ENCODE results near the gene PTPRN2. TPM values are rescaled to one million over a fixed set of nuclear protein-coding genes. Genes with fewer than 3 reads are reported as not detected.

The PTPRN2 gene
- total and polyA plus RNA-seq, 7 donors, result 3.2 to 7.1 (median 5.5) TPM

GRCh38 chr7:157763279-157764000 is 824.2 kb downstream of the PTPRN2 start:
- H3K4me3 ChIP-seq, result no peak overlapping the region
- H3K27ac ChIP-seq, result no peak overlapping the region
- no peaks in the 10 kb centered on the region for H3K36me3 ChIP-seq
- H3K9me3 ChIP-seq, result peaks cover 0 to 3% (median 0%) of the 10 kb centered on the region in 4 donors
- H3K4me1 ChIP-seq, result no peaks in the 10 kb centered on the region
- intact Hi-C loops (cut with DNase I), result no loop called here
- WGBS, 2 donors, result 88 to 90% methylated on average over 14 of the region's 14 CpGs
- TF ChIP-seq POLR2A (IDR thresholded peaks at IDR 0.05) (no peak), EP300 (IDR thresholded peaks at IDR 0.05) (no peak), POLR2AphosphoS5 (IDR thresholded peaks at IDR 0.05) (no peak)
- TF ChIP-seq, protein P1, sequence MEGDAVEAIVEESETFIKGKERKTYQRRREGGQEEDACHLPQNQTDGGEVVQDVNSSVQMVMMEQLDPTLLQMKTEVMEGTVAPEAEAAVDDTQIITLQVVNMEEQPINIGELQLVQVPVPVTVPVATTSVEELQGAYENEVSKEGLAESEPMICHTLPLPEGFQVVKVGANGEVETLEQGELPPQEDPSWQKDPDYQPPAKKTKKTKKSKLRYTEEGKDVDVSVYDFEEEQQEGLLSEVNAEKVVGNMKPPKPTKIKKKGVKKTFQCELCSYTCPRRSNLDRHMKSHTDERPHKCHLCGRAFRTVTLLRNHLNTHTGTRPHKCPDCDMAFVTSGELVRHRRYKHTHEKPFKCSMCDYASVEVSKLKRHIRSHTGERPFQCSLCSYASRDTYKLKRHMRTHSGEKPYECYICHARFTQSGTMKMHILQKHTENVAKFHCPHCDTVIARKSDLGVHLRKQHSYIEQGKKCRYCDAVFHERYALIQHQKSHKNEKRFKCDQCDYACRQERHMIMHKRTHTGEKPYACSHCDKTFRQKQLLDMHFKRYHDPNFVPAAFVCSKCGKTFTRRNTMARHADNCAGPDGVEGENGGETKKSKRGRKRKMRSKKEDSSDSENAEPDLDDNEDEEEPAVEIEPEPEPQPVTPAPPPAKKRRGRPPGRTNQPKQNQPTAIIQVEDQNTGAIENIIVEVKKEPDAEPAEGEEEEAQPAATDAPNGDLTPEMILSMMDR (IDR thresholded peaks at IDR 0.05), result no peak
- no peak for DNase-seq
- peaks cover 0 to 4% (median 0%) of the 10 kb centered on the region in 3 donors for H3K27me3 ChIP-seq

DNA sequence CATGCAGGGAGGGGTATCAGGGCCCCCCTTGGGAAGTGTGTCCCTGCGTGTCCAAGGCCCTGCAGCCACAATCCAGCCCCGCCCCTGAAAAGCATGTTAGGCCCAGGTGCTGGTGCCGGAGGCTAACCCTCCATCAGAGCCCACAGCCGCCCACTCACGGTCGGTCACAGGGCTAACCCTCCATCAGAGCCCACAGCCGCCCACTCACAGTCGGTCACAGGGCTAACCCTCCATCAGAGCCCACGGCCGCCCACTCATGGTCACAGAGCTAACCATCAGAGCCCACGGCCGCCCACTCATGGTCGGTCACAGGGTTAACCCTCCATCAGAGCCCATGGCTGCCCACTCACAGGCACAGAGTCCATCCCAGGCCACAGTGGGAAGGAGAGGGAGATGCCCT is 824.8 kb downstream of the PTPRN2 start:
- H3K9me3 ChIP-seq, result peaks cover 0 to 3% (median 0%) of the 10 kb centered on the region in 4 donors
- H3K36me3 ChIP-seq, result no peaks in the 10 kb centered on the region
- H3K27me3 ChIP-seq, result no peaks in the 10 kb centered on the region
- TF ChIP-seq, protein P1 (IDR thresholded peaks at IDR 0.05), result no peak
- TF ChIP-seq POLR2A (IDR thresholded peaks at IDR 0.05) (no peak), POLR2AphosphoS5 (IDR thresholded peaks at IDR 0.05) (no peak), EP300 (IDR thresholded peaks at IDR 0.05) (no peak)
- no peak overlapping the region for H3K27ac ChIP-seq
- H3K4me1 ChIP-seq, result no peaks in the 10 kb centered on the region
- DNase-seq, result no peak
- intact Hi-C loops (cut with DNase I), result no loop called here
- H3K4me3 ChIP-seq, result no peak overlapping the region
- WGBS, 2 donors, result 88 to 95% methylated on average over 13 of the region's 13 CpGs

- DNase-seq, result no peak
- H3K27ac ChIP-seq, result no peak overlapping the region
- no peaks in the 10 kb centered on the region for H3K27me3 ChIP-seq
- peaks cover 0 to 3% (median 0%) of the 10 kb centered on the region in 4 donors for H3K9me3 ChIP-seq
- TF ChIP-seq POLR2AphosphoS5 (IDR thresholded peaks at IDR 0.05), result no peak
- no peak for TF ChIP-seq POLR2A (IDR thresholded peaks at IDR 0.05)
- TF ChIP-seq, protein P1 (IDR thresholded peaks at IDR 0.05), result no peak
- no peak for TF ChIP-seq EP300 (IDR thresholded peaks at IDR 0.05)
- no peaks in the 10 kb centered on the region for H3K4me1 ChIP-seq
- no peaks in the 10 kb centered on the region for H3K36me3 ChIP-seq
- 55 to 63% methylated on average over 17 of the region's 17 CpGs for WGBS, 2 donors
- no peak overlapping the region for H3K4me3 ChIP-seq
- intact Hi-C loops (cut with DNase I), result no loop called here
Measured at GRCh38 chr7:157760004-157760730, 827.5 kb downstream of the PTPRN2 start.

DNA sequence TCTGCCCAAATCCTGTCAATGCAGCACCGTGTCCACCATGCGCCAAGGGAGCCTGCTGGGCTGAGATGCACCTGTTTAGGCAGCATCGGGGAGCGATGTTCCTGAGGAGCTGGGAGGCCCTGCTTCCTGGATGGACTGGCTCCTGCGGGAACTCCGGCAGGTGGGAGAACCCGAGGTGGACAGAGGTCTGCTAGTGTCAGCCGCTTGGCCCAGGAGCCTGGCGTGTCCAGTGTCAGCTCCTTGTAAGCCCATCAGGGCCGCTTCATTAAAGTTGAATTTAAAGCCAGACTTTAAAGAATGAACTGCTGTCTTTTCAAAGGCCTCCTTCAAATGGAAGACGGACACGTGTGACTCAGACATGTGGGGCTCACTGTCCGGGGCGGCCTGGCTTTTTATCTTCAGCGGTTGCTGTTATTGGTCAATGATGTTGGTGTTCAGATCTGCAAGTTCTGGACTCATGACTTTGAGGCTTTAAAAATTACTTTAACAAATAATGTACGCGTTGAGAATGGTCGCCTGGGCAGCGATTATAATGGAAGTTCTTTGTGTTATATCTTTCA is 828.3 kb downstream of the PTPRN2 start:
- Histone ChIP-seq H3K27me3 (no peaks in the 10 kb centered on the region), H3K27ac (no peak overlapping the region), H3K4me1 (no peaks in the 10 kb centered on the region), H3K9me3 (peaks cover 0 to 2% (median 0%) of the 10 kb centered on the region in 4 donors), H3K36me3 (no peaks in the 10 kb centered on the region), H3K4me3 (no peak overlapping the region)
- no peak for DNase-seq
- intact Hi-C loops (cut with DNase I), result no loop called here
- TF ChIP-seq POLR2AphosphoS5 (IDR thresholded peaks at IDR 0.05) (no peak), EP300 (IDR thresholded peaks at IDR 0.05) (no peak), POLR2A (IDR thresholded peaks at IDR 0.05) (no peak)
- TF ChIP-seq, protein P1 (IDR thresholded peaks at IDR 0.05), result no peak
- WGBS, 2 donors, result 89 to 90% methylated on average over 19 of the region's 19 CpGs

All from sigmoid colon (tissue), 7 donors.